Measurements from ENCODE around the gene CHST15.

DNA sequence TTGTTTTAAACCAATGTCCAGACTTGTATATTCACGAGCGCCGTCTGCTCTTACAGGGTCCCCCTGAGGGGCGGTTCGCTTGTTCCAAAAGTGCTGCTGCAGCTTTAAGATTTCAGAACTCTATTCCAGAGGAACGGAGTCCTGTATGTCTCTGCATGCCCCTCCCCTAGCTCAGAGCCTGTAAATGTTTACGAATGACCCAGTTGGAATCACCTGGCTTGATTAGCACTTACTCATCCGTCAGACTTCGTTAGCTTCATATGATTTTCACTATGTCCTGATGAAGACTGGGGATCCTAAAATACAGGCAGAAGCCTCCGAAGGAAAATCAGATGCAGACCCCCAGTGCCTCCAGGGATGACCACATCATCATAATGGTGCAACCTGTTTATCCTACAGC, 4.5 kb upstream of the CHST15 start:
- TF ChIP-seq, protein P1, sequence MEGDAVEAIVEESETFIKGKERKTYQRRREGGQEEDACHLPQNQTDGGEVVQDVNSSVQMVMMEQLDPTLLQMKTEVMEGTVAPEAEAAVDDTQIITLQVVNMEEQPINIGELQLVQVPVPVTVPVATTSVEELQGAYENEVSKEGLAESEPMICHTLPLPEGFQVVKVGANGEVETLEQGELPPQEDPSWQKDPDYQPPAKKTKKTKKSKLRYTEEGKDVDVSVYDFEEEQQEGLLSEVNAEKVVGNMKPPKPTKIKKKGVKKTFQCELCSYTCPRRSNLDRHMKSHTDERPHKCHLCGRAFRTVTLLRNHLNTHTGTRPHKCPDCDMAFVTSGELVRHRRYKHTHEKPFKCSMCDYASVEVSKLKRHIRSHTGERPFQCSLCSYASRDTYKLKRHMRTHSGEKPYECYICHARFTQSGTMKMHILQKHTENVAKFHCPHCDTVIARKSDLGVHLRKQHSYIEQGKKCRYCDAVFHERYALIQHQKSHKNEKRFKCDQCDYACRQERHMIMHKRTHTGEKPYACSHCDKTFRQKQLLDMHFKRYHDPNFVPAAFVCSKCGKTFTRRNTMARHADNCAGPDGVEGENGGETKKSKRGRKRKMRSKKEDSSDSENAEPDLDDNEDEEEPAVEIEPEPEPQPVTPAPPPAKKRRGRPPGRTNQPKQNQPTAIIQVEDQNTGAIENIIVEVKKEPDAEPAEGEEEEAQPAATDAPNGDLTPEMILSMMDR (conservative IDR thresholded peaks at IDR 0.05) = no peak
- no peak for TF ChIP-seq ZFX (IDR thresholded peaks at IDR 0.05)
